Duodenal mucosa (tissue), 2 donors: ENCODE measurements around the gene C4A.
"Not testable (repeated sequence)": the region's sequence is repeated elsewhere in the genome, so short reads cannot be mapped to it uniquely, and the experiment has no call there.

Experiments
- H3K27ac ChIP-seq: one replicate; pipeline ENCODE4 v1.7.0; 2013; ENCODE audit warnings: low read depth, low read length
- H3K27me3 ChIP-seq, 2 donors: one replicate each; pipeline ENCODE4 v1.7.0; 2013; ENCODE audit warnings: low read length in 2 of 2, control low read depth in 1 of 2; ENCODE audit not compliant: insufficient read depth in 2 of 2, control insufficient read depth in 1 of 2
- H3K36me3 ChIP-seq, 2 donors: one replicate each; pipeline ENCODE4 v1.7.0; 2013; ENCODE audit warnings: low read length in 2 of 2, control low read depth in 1 of 2; ENCODE audit not compliant: insufficient read depth in 2 of 2, control insufficient read depth in 1 of 2
- H3K4me1 ChIP-seq, 2 donors: one replicate each; pipeline ENCODE4 v1.7.0; 2013; ENCODE audit warnings: low read length in 2 of 2, control low read depth in 1 of 2; ENCODE audit not compliant: insufficient read depth in 2 of 2, control insufficient read depth in 1 of 2
- H3K4me3 ChIP-seq, 2 donors: one replicate each; pipeline ENCODE4 v1.7.0; 2013; ENCODE audit warnings: low read length in 2 of 2, low read depth in 1 of 2
- H3K9ac ChIP-seq, 2 donors: one replicate each; pipeline ENCODE4 v1.7.0; 2013; ENCODE audit warnings: low read length in 2 of 2, low read depth in 1 of 2
- H3K9me3 ChIP-seq, 2 donors: one replicate each; pipeline ENCODE4 v1.7.0; 2013; ENCODE audit warnings: low read length in 2 of 2, control low read depth in 1 of 2; ENCODE audit not compliant: control insufficient read depth in 1 of 2

C4A gene

GRCh38 chr6:32049149-32049548 is 67.3 kb downstream of the C4A start:
- not testable (repeated sequence) for H3K27ac ChIP-seq, H3K9me3 ChIP-seq, H3K27me3 ChIP-seq, H3K4me1 ChIP-seq, H3K36me3 ChIP-seq, H3K9ac ChIP-seq, H3K4me3 ChIP-seq

- H3K4me3 ChIP-seq, H3K36me3 ChIP-seq, H3K27me3 ChIP-seq, H3K27ac ChIP-seq, H3K9me3 ChIP-seq, H3K4me1 ChIP-seq, H3K9ac ChIP-seq: not testable (repeated sequence)
Measured at GRCh38 chr6:32049736-32050135, 67.9 kb downstream of the C4A start.

GRCh38 chr6:32050562-32050961 is 68.7 kb downstream of the C4A start:
- H3K9me3 ChIP-seq, result no peaks in the 10 kb centered on the region
- no peak overlapping the region for H3K4me3 ChIP-seq
- peaks cover 0 to 5% of the 10 kb centered on the region in 2 donors for H3K36me3 ChIP-seq
- H3K9ac ChIP-seq, result no peak overlapping the region
- H3K4me1 ChIP-seq, result peaks cover 0 to 9% of the 10 kb centered on the region in 2 donors
- no peaks in the 10 kb centered on the region for H3K27me3 ChIP-seq
- no peak overlapping the region for H3K27ac ChIP-seq
